Smooth muscle cell (in vitro differentiated cells): ENCODE data around the gene HAUS1. TPM values are rescaled to one million over a fixed set of nuclear protein-coding genes. Genes with fewer than 3 reads are reported as not detected.

Experiments
- DNase-seq: peaks from one replicate; lab custom pipeline; 2025; ENCODE audit not compliant: unreplicated experiment; lab: John Stamatoyannopoulos, UW
- H2AFZ ChIP-seq: fragments of 200-600 bp; sonication (generic); 2 replicates; pipeline ENCODE4 v1.6.0; 2016; ENCODE audit warnings: antibody characterized with exemption, low read depth, mild to moderate bottlenecking
- H3F3A ChIP-seq: fragments of 200-600 bp; sonication (generic); 2 replicates; pipeline ENCODE4 v1.6.0; 2017; ENCODE audit warnings: antibody characterized with exemption, low read depth
- H3K27ac ChIP-seq: fragments of 200-600 bp; sonication (generic); 2 replicates; pipeline ENCODE4 v1.5.1; 2016; ENCODE audit warnings: low read depth, mild to moderate bottlenecking
- H3K27me3 ChIP-seq: fragments of 200-600 bp; sonication (generic); 2 replicates; pipeline ENCODE4 v1.6.1; 2016; ENCODE audit warnings: low read depth, mild to moderate bottlenecking
- H3K36me3 ChIP-seq: fragments of 200-600 bp; sonication (generic); 2 replicates; pipeline ENCODE4 v1.5.1; 2016; ENCODE audit warnings: low read depth
- H3K4me1 ChIP-seq: fragments of 200-600 bp; sonication (generic); 2 replicates; pipeline ENCODE4 v1.5.1; 2016; ENCODE audit warnings: low read depth
- H3K4me2 ChIP-seq: fragments of 200-600 bp; sonication (generic); 2 replicates; pipeline ENCODE4 v1.6.0; 2016; ENCODE audit warnings: mild to moderate bottlenecking
- H3K4me3 ChIP-seq: fragments of 200-600 bp; sonication (generic); 2 replicates; pipeline ENCODE4 v1.5.1; 2016; ENCODE audit warnings: mild to moderate bottlenecking
- H3K79me2 ChIP-seq: fragments of 200-600 bp; sonication (generic); 2 replicates; pipeline ENCODE4 v1.6.0; 2016; ENCODE audit warnings: low read depth, mild to moderate bottlenecking
- H3K9ac ChIP-seq: fragments of 200-600 bp; sonication (generic); 2 replicates; pipeline ENCODE4 v1.6.0; 2016; ENCODE audit warnings: low read depth
- H3K9me3 ChIP-seq: fragments of 200-600 bp; sonication (generic); replicated peaks from 2 replicates; pipeline ENCODE4 v1.5.1; 2016; ENCODE audit warnings: low read depth
- H4K20me1 ChIP-seq: fragments of 200-600 bp; sonication (generic); 2 replicates; pipeline ENCODE4 v1.6.0; 2016; ENCODE audit warnings: low read depth
- WGBS: methylation state at CpG from one replicate; pipeline ENCODE4 v1.1.7; 2016; ENCODE audit warnings: low lambda C conversion rate; 5-methylcytosine and 5-hydroxymethylcytosine counted together
- polyA plus RNA-seq: library from polyadenylated mRNA; unstranded; fragments of >200 nt; fragmentation: Nextera tagmentation; extraction: Ambion mirVana; gene quantifications from 2 replicates; pipeline ENCODE4 v1.2.1, GENCODE V29; 2016
- total RNA-seq: library from RNA; depleted of rRNA; stranded (reverse); fragments of >200 nt; gene quantifications from 2 replicates; pipeline ENCODE4 v1.2.3, GENCODE V29; 2014
- TF ChIP-seq, protein P1 (sequence below): fragments of 200-600 bp; sonication (generic); IDR thresholded peaks from 2 replicates; pipeline ENCODE4 v1.5.1; 2017; ENCODE audit warnings: borderline replicate concordance, mild to moderate bottlenecking, antibody characterized with exemption; ENCODE audit not compliant: insufficient read depth, poor library complexity, severe bottlenecking

Gene HAUS1
- total and polyA plus RNA-seq, 2 experiments from 2014 or later: 44.2 to 50.6 TPM

- H3K4me3 ChIP-seq: no peak overlapping the region
- WGBS: 88% methylated on average over 5 of the region's 5 CpGs
- H3K36me3 ChIP-seq: no peaks in the 10 kb centered on the region
- H2AFZ ChIP-seq: no peak overlapping the region
- H3K27ac ChIP-seq: no peak overlapping the region
- no peaks in the 10 kb centered on the region for H3F3A ChIP-seq
- peaks cover 4% of the 10 kb centered on the region for H3K4me1 ChIP-seq
- no peaks in the 10 kb centered on the region for H3K27me3 ChIP-seq
- H3K9me3 ChIP-seq: no peaks in the 10 kb centered on the region
- TF ChIP-seq, protein P1, sequence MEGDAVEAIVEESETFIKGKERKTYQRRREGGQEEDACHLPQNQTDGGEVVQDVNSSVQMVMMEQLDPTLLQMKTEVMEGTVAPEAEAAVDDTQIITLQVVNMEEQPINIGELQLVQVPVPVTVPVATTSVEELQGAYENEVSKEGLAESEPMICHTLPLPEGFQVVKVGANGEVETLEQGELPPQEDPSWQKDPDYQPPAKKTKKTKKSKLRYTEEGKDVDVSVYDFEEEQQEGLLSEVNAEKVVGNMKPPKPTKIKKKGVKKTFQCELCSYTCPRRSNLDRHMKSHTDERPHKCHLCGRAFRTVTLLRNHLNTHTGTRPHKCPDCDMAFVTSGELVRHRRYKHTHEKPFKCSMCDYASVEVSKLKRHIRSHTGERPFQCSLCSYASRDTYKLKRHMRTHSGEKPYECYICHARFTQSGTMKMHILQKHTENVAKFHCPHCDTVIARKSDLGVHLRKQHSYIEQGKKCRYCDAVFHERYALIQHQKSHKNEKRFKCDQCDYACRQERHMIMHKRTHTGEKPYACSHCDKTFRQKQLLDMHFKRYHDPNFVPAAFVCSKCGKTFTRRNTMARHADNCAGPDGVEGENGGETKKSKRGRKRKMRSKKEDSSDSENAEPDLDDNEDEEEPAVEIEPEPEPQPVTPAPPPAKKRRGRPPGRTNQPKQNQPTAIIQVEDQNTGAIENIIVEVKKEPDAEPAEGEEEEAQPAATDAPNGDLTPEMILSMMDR: no peak
- H3K4me2 ChIP-seq: no peak overlapping the region
- no peak for DNase-seq
- H3K9ac ChIP-seq: no peak overlapping the region
- no peaks in the 10 kb centered on the region for H4K20me1 ChIP-seq
- no peaks in the 10 kb centered on the region for H3K79me2 ChIP-seq
These were observed 36.7 kb upstream of the HAUS1 start for GRCh38 chr18:46067438-46068007.

- Histone ChIP-seq H3K79me2 (no peaks in the 10 kb centered on the region), H2AFZ (no peak overlapping the region), H3F3A (no peaks in the 10 kb centered on the region), H3K4me3 (no peak overlapping the region), H4K20me1 (no peaks in the 10 kb centered on the region), H3K4me2 (no peak overlapping the region), H3K27ac (peak overlapping the region; percentile 67), H3K9ac (no peak overlapping the region), H3K4me1 (peaks cover 4% of the 10 kb centered on the region), H3K27me3 (no peaks in the 10 kb centered on the region), H3K36me3 (no peaks in the 10 kb centered on the region), H3K9me3 (no peaks in the 10 kb centered on the region)
- TF ChIP-seq, protein P1: no peak
- 50% methylated on average over 1 of the region's 1 CpG for WGBS
- no peak for DNase-seq
These were observed 35.4 kb upstream of the HAUS1 start for GRCh38 chr18:46068763-46069162.

DNA sequence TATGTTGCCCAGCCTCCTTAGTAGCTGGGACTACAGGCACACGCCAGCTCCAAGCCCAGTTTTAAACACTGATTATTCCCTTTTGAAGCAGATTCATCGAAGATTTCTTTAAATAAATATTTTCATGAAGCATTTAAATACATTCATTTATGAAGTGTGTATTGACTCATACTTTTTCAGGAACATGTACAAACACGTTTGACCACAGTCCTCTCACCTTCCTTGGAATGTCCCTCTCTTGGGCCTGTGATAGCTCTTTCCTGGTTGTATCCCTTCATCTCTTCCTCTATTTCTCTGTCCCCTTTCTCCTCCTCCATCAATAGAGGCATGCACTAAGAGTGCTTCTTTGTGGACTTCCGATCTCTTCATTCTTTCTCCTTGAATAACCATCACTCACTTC, 34.7 kb upstream of the HAUS1 start:
- DNase-seq: no peak
- H3K79me2 ChIP-seq: no peaks in the 10 kb centered on the region
- TF ChIP-seq, protein P1: no peak
- 88% methylated on average over 4 of the region's 4 CpGs for WGBS
- peak overlapping the region; percentile 67 for H3K27ac ChIP-seq
- H3K9ac ChIP-seq: no peak overlapping the region
- H2AFZ ChIP-seq: no peak overlapping the region
- peaks cover 4% of the 10 kb centered on the region for H3K4me1 ChIP-seq
- no peak overlapping the region for H3K4me3 ChIP-seq
- H3K27me3 ChIP-seq: no peaks in the 10 kb centered on the region
- no peaks in the 10 kb centered on the region for H3K9me3 ChIP-seq
- H3K4me2 ChIP-seq: no peak overlapping the region
- no peaks in the 10 kb centered on the region for H3K36me3 ChIP-seq
- peaks cover 4% of the 10 kb centered on the region for H3F3A ChIP-seq
- H4K20me1 ChIP-seq: no peaks in the 10 kb centered on the region

- no peak for DNase-seq
- WGBS: 81% methylated on average over 6 of the region's 6 CpGs
- Histone ChIP-seq H3K36me3 (no peaks in the 10 kb centered on the region), H3F3A (peaks cover 11% of the 10 kb centered on the region), H3K9me3 (no peaks in the 10 kb centered on the region), H4K20me1 (no peaks in the 10 kb centered on the region), H3K79me2 (no peaks in the 10 kb centered on the region), H3K27ac (no peak overlapping the region), H2AFZ (no peak overlapping the region), H3K4me3 (no peak overlapping the region), H3K4me2 (no peak overlapping the region), H3K4me1 (peaks cover 4% of the 10 kb centered on the region), H3K27me3 (no peaks in the 10 kb centered on the region), H3K9ac (no peak overlapping the region)
- TF ChIP-seq, protein P1: no peak
These were observed 34.0 kb upstream of the HAUS1 start for GRCh38 chr18:46070232-46070631.
